ENCODE data around the gene DIP2B. TPM values are rescaled to one million over a fixed set of nuclear protein-coding genes. Genes with fewer than 3 reads are reported as not detected.

The DIP2B gene
- total RNA-seq, 2 experiments from 2014 or later, result 17.0 to 24.1 TPM

- no peak overlapping the region for H2AFZ ChIP-seq (ENCODE audit: low read length)
- no TSS peak for BruUV-seq (replicated peaks)
- ChIA-PET POLR2A (interaction anchor here (0.6 kb wide), 2 partner anchors 59 to 147 kb away, joined by 3 read pairs; no protein-coding TSS in a partner anchor), CTCF (ENCODE audit: unreplicated experiment) (no interaction called here)
- H3K9me3 ChIP-seq (ENCODE audit: low read length), result 0 out of 2 replicates have a peak, but pooled peaks cover 13% of the 10 kb centered on the region
- no peaks in the 10 kb centered on the region for H4K20me1 ChIP-seq (ENCODE audit: insufficient read depth, low read length)
- peaks cover 10% of the 10 kb centered on the region; the same call in 1 of the 2 replicates for H3K79me2 ChIP-seq (ENCODE audit: insufficient read depth, low read depth, low read length)
- no peaks in the 10 kb centered on the region for H3K4me1 ChIP-seq (ENCODE audit: insufficient read depth, low read length, poor library complexity, severe bottlenecking)
- H3K4me3 ChIP-seq (ENCODE audit: low read depth, low read length, poor library complexity, severe bottlenecking), result no peak overlapping the region
- H3K36me3 ChIP-seq (ENCODE audit: insufficient read depth, low read length), result peaks cover 58% of the 10 kb centered on the region
- TF ChIP-seq, protein P1, sequence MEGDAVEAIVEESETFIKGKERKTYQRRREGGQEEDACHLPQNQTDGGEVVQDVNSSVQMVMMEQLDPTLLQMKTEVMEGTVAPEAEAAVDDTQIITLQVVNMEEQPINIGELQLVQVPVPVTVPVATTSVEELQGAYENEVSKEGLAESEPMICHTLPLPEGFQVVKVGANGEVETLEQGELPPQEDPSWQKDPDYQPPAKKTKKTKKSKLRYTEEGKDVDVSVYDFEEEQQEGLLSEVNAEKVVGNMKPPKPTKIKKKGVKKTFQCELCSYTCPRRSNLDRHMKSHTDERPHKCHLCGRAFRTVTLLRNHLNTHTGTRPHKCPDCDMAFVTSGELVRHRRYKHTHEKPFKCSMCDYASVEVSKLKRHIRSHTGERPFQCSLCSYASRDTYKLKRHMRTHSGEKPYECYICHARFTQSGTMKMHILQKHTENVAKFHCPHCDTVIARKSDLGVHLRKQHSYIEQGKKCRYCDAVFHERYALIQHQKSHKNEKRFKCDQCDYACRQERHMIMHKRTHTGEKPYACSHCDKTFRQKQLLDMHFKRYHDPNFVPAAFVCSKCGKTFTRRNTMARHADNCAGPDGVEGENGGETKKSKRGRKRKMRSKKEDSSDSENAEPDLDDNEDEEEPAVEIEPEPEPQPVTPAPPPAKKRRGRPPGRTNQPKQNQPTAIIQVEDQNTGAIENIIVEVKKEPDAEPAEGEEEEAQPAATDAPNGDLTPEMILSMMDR (conservative IDR thresholded peaks at IDR 0.05; ENCODE audit: low read length), result no peak
- TF ChIP-seq EZH2phosphoT487 (IDR thresholded peaks at IDR 0.05; ENCODE audit: borderline replicate concordance, low read depth, low read length), result no peak
- no peak overlapping the region for H3K27ac ChIP-seq (ENCODE audit: low read depth, low read length, poor library complexity, severe bottlenecking)
- no peak for DNase-seq (ENCODE audit: low spot score)
- H3K9me2 ChIP-seq (ENCODE audit: insufficient read depth, low read length), result no peaks in the 10 kb centered on the region
- intact Hi-C loops (cut with micrococcal nuclease; ENCODE audit: unreplicated experiment), result no loop called here
- no peak overlapping the region for H3K4me2 ChIP-seq (ENCODE audit: low read length)
These were observed 282.8 kb downstream of the DIP2B start for GRCh38 chr12:50787618-50788017.

DNA sequence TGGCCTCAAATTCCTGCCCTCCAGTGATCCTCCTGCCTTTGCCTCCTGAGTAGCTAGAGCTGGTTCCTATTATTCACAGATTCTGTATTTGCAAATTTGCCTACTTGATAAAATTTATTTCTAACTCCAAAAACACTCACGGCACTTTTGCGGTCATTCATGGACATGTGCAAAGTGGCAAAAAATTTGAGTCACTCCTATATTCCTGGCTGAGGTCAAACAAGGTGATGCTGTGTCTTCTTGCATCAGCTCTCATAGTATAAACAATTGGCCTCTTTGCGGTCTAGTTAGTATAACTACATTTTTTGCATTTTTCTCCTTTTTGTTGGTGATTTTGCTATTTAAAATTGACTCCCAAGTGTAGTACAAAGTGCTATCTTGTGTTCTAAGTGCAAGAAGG, 283.8 kb downstream of the DIP2B start:
- 0 out of 2 replicates have a peak, but pooled peaks cover 13% of the 10 kb centered on the region for H3K9me3 ChIP-seq (ENCODE audit: low read length)
- intact Hi-C loops (cut with micrococcal nuclease; ENCODE audit: unreplicated experiment), result no loop called here
- ChIA-PET CTCF (ENCODE audit: unreplicated experiment) (no interaction called here), POLR2A (interaction anchor here (0.7 kb wide), 1 partner anchor 20 kb away, joined by 3 read pairs; no protein-coding TSS in a partner anchor)
- peaks cover 50% of the 10 kb centered on the region for H3K36me3 ChIP-seq (ENCODE audit: insufficient read depth, low read length)
- H3K79me2 ChIP-seq (ENCODE audit: insufficient read depth, low read depth, low read length), result peaks cover 10% of the 10 kb centered on the region; the same call in 1 of the 2 replicates
- H2AFZ ChIP-seq (ENCODE audit: low read length), result no peak overlapping the region
- no peak overlapping the region for H3K4me2 ChIP-seq (ENCODE audit: low read length)
- BruUV-seq (replicated peaks), result no TSS peak
- H4K20me1 ChIP-seq (ENCODE audit: insufficient read depth, low read length), result no peaks in the 10 kb centered on the region
- no peaks in the 10 kb centered on the region for H3K9me2 ChIP-seq (ENCODE audit: insufficient read depth, low read length)
- H3K27ac ChIP-seq (ENCODE audit: low read depth, low read length, poor library complexity, severe bottlenecking), result no peak overlapping the region
- DNase-seq (ENCODE audit: low spot score), result no peak
- H3K4me1 ChIP-seq (ENCODE audit: insufficient read depth, low read length, poor library complexity, severe bottlenecking), result no peaks in the 10 kb centered on the region
- H3K4me3 ChIP-seq (ENCODE audit: low read depth, low read length, poor library complexity, severe bottlenecking), result no peak overlapping the region
- TF ChIP-seq, protein P1 (conservative IDR thresholded peaks at IDR 0.05; ENCODE audit: low read length), result no peak

DNA sequence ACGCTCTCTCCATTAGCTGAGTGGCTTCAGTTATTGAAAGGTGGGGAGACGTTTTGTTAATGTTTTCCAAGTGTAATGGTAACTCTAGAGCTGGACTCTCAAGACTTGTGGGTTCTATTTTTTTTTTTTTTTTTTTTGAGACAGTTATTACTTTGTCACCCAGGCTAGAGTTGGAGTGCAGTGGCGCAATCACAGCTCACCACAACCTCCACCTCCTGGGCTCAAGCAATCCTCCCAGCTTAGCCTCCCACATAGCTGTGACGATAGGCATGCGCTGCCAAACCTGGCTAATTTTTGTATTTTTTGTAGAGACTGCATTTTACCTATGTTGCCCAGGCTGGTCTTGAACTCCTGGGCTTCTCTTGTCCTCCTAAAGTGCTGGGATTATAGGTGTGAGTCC, 285.3 kb downstream of the DIP2B start:
- Histone ChIP-seq H3K9me2 (ENCODE audit: insufficient read depth, low read length) (no peaks in the 10 kb centered on the region), H3K36me3 (ENCODE audit: insufficient read depth, low read length) (peaks cover 40% of the 10 kb centered on the region), H3K27ac (ENCODE audit: low read depth, low read length, poor library complexity, severe bottlenecking) (no peak overlapping the region), H2AFZ (ENCODE audit: low read length) (no peak overlapping the region), H3K9me3 (ENCODE audit: low read length) (0 out of 2 replicates have a peak, but pooled peaks cover 13% of the 10 kb centered on the region), H3K79me2 (ENCODE audit: insufficient read depth, low read depth, low read length) (0 out of 2 replicates have a peak, but pooled peaks cover 4% of the 10 kb centered on the region), H3K4me1 (ENCODE audit: insufficient read depth, low read length, poor library complexity, severe bottlenecking) (no peaks in the 10 kb centered on the region), H3K4me2 (ENCODE audit: low read length) (no peak overlapping the region), H4K20me1 (ENCODE audit: insufficient read depth, low read length) (no peaks in the 10 kb centered on the region), H3K4me3 (ENCODE audit: low read depth, low read length, poor library complexity, severe bottlenecking) (no peak overlapping the region)
- no peak for DNase-seq (ENCODE audit: low spot score)
- TF ChIP-seq EZH2phosphoT487 (IDR thresholded peaks at IDR 0.05; ENCODE audit: borderline replicate concordance, low read depth, low read length), result no peak
- TF ChIP-seq, protein P1 (conservative IDR thresholded peaks at IDR 0.05; ENCODE audit: low read length), result no peak
- BruUV-seq (replicated peaks), result no TSS peak
- POLR2A ChIA-PET, result interaction anchor here (0.7 to 1.2 kb wide), 4 partner anchors 22 to 357 kb away, joined by 3 read pairs; no protein-coding TSS in a partner anchor
- CTCF ChIA-PET (ENCODE audit: unreplicated experiment), result no interaction called here
- intact Hi-C loops (cut with micrococcal nuclease; ENCODE audit: unreplicated experiment), result no loop called here
